GM12891 (cell line): ENCODE results near the gene OR52W1.

Experiments used
- PAX5 ChIP-seq: IDR thresholded peaks from 2 replicates; pipeline ENCODE4 v1.6.1; 2011; ENCODE audit warnings: low read length, moderate library complexity, mild to moderate bottlenecking; ENCODE audit not compliant: insufficient read depth, severe bottlenecking
- POLR2A ChIP-seq: IDR thresholded peaks from 2 replicates; pipeline ENCODE4 v1.6.1; 2011; ENCODE audit warnings: low read depth, low read length, control low read depth
- POLR2AphosphoS5 ChIP-seq: IDR thresholded peaks from 2 replicates; pipeline ENCODE4 v1.6.1; 2011; ENCODE audit warnings: low read depth, low read length, control low read depth
- POU2F2 ChIP-seq: IDR thresholded peaks from 2 replicates; pipeline ENCODE4 v1.6.1; 2011; ENCODE audit warnings: low read depth, mild to moderate bottlenecking, control low read depth, low read length, moderate library complexity
- SPI1 ChIP-seq: IDR thresholded peaks from 2 replicates; pipeline ENCODE4 v1.6.1; 2011; ENCODE audit warnings: low read depth, low read length, control low read depth
- TAF1 ChIP-seq: IDR thresholded peaks from 2 replicates; pipeline ENCODE4 v1.6.1; 2011; ENCODE audit warnings: low read depth, low read length, control low read depth

DNA sequence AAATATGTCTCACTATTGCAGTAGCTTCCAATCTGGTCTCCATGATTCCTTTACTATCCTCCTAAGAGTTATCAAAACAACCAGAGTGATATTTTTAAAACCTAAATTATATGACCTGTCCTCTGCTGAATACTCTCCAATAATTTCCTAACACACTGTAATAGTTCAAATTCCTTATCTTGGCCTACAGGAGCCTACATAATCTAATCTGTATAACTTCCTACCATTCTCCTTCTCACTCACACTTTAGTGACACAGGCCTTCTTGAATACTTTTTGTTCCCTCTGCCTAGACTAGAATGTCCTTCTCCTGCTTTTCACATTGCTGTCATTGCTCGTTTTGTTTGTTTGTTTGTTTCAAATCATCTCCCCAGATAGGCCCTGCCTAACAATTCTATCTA lies 26.0 kb downstream of the OR52W1 start:
- no peak for TF ChIP-seq POLR2A
- TF ChIP-seq TAF1, result no peak
- TF ChIP-seq POLR2AphosphoS5, result no peak
- TF ChIP-seq PAX5, result no peak
- TF ChIP-seq SPI1, result no peak
- no peak for TF ChIP-seq POU2F2
